BLaER1 treated with 17β-estradiol and CSF1 and Interleukin-3, amounts not matched to agents 10 nM and 100 nM (cell line): ENCODE measurements around the gene SKAP2.

Source experiments
- H3K27ac ChIP-seq, 11 experiments: shearing (Covaris generic); formaldehyde crosslinking; 2 replicates each; pipeline ENCODE4 v1.8.1; 2022
- H3K27me3 ChIP-seq, 11 experiments: shearing (Covaris generic); formaldehyde crosslinking; 2 replicates each; pipeline ENCODE4 v1.8.1; 2022
- H3K36me3 ChIP-seq, 11 experiments: shearing (Covaris generic); formaldehyde crosslinking; 2 replicates each; pipeline ENCODE4 v1.8.1; 2022
- H3K4me1 ChIP-seq, 10 experiments: shearing (Covaris generic); formaldehyde crosslinking; 2 replicates each; pipeline ENCODE4 v1.8.1; 2022
- H3K4me2 ChIP-seq, 11 experiments: shearing (Covaris generic); formaldehyde crosslinking; 2 replicates each; pipeline ENCODE4 v1.8.1; 2022
- H3K4me3 ChIP-seq, 10 experiments: shearing (Covaris generic); formaldehyde crosslinking; 2 replicates each; pipeline ENCODE4 v1.8.1; 2022
- H3K9ac ChIP-seq, 11 experiments: shearing (Covaris generic); formaldehyde crosslinking; 2 replicates each; pipeline ENCODE4 v1.8.1; 2022
- H3K9me3 ChIP-seq, 11 experiments: shearing (Covaris generic); formaldehyde crosslinking; replicated peaks in 1 of 11; 2 replicates each; pipeline ENCODE4 v1.8.1; 2022
- H4K20me1 ChIP-seq, 11 experiments: shearing (Covaris generic); formaldehyde crosslinking; 2 replicates each; pipeline ENCODE4 v1.8.1; 2022
- Cebpa-rat ChIP-seq, 11 experiments: shearing (Covaris generic); IDR thresholded peaks; 2 replicates each; pipeline ENCODE4 v1.8.1; 2022

Gene SKAP2

GRCh38 chr7:26709210-26709990 is 155.0 kb downstream of the SKAP2 start:
- H3K9me3 ChIP-seq = no peaks in the 10 kb centered on the region
- TF ChIP-seq Cebpa-rat (IDR thresholded peaks at IDR 0.05) = no peak
- H3K27me3 ChIP-seq = no peaks in the 10 kb centered on the region
- no peak overlapping the region for H3K4me3 ChIP-seq
- no peaks in the 10 kb centered on the region for H3K36me3 ChIP-seq
- H4K20me1 ChIP-seq = no peaks in the 10 kb centered on the region
- H3K4me1 ChIP-seq = peaks cover 0 to 7% (median 0%) of the 10 kb centered on the region in 10 experiments; a peak in 2 of 20 replicates
- peak overlapping the region in 2 of 11 experiments; percentile 2 to 46; a peak in 1 of 22 replicates for H3K4me2 ChIP-seq
- no peak overlapping the region for H3K27ac ChIP-seq
- no peak overlapping the region for H3K9ac ChIP-seq

- H3K27me3 ChIP-seq = no peaks in the 10 kb centered on the region
- H3K4me1 ChIP-seq = peaks cover 0 to 7% (median 0%) of the 10 kb centered on the region in 10 experiments; a peak in 2 of 20 replicates
- H3K9ac ChIP-seq = no peak overlapping the region
- H3K36me3 ChIP-seq = no peaks in the 10 kb centered on the region
- H3K4me3 ChIP-seq = no peak overlapping the region
- H4K20me1 ChIP-seq = no peaks in the 10 kb centered on the region
- no peaks in the 10 kb centered on the region for H3K9me3 ChIP-seq
- H3K4me2 ChIP-seq = no peak overlapping the region
- no peak overlapping the region for H3K27ac ChIP-seq
- no peak for TF ChIP-seq Cebpa-rat (IDR thresholded peaks at IDR 0.05)
Observed at GRCh38 chr7:26705567-26705966, 158.8 kb downstream of the SKAP2 start.

- H3K27me3 ChIP-seq = no peaks in the 10 kb centered on the region
- no peaks in the 10 kb centered on the region for H3K36me3 ChIP-seq
- peaks cover 0 to 7% (median 0%) of the 10 kb centered on the region in 10 experiments; a peak in 2 of 20 replicates for H3K4me1 ChIP-seq
- no peak overlapping the region for H3K9ac ChIP-seq
- no peak for TF ChIP-seq Cebpa-rat (IDR thresholded peaks at IDR 0.05)
- no peak overlapping the region for H3K27ac ChIP-seq
- H3K4me3 ChIP-seq = no peak overlapping the region
- H4K20me1 ChIP-seq = no peaks in the 10 kb centered on the region
- H3K4me2 ChIP-seq = no peak overlapping the region
- H3K9me3 ChIP-seq = no peaks in the 10 kb centered on the region
Observed at GRCh38 chr7:26704786-26705185, 159.6 kb downstream of the SKAP2 start.

GRCh38 chr7:26704036-26704435 is 160.4 kb downstream of the SKAP2 start:
- no peak overlapping the region for H3K27ac ChIP-seq
- H3K27me3 ChIP-seq = no peaks in the 10 kb centered on the region
- no peaks in the 10 kb centered on the region for H3K36me3 ChIP-seq
- no peak overlapping the region for H3K4me2 ChIP-seq
- no peak for TF ChIP-seq Cebpa-rat (IDR thresholded peaks at IDR 0.05)
- no peaks in the 10 kb centered on the region for H3K9me3 ChIP-seq
- H3K9ac ChIP-seq = no peak overlapping the region
- H3K4me1 ChIP-seq = peaks cover 0 to 1% (median 0%) of the 10 kb centered on the region in 10 experiments; a peak in 2 of 20 replicates
- H4K20me1 ChIP-seq = no peaks in the 10 kb centered on the region
- H3K4me3 ChIP-seq = no peak overlapping the region

GRCh38 chr7:26700893-26701292 is 163.5 kb downstream of the SKAP2 start:
- peaks cover 0 to 7% (median 0%) of the 10 kb centered on the region in 11 experiments; a peak in 1 of 22 replicates for H3K27me3 ChIP-seq
- H3K9ac ChIP-seq = no peak overlapping the region
- no peaks in the 10 kb centered on the region for H4K20me1 ChIP-seq
- H3K4me3 ChIP-seq = no peak overlapping the region
- TF ChIP-seq Cebpa-rat (IDR thresholded peaks at IDR 0.05) = no peak
- H3K9me3 ChIP-seq = no peaks in the 10 kb centered on the region
- H3K4me1 ChIP-seq = no peaks in the 10 kb centered on the region
- H3K4me2 ChIP-seq = no peak overlapping the region
- no peak overlapping the region for H3K27ac ChIP-seq
- H3K36me3 ChIP-seq = no peaks in the 10 kb centered on the region

- no peaks in the 10 kb centered on the region for H3K36me3 ChIP-seq
- H3K9ac ChIP-seq = no peak overlapping the region
- no peaks in the 10 kb centered on the region for H3K9me3 ChIP-seq
- no peak overlapping the region for H3K4me2 ChIP-seq
- H4K20me1 ChIP-seq = no peaks in the 10 kb centered on the region
- TF ChIP-seq Cebpa-rat (IDR thresholded peaks at IDR 0.05) = no peak
- H3K27ac ChIP-seq = no peak overlapping the region
- H3K4me3 ChIP-seq = no peak overlapping the region
- no peaks in the 10 kb centered on the region for H3K4me1 ChIP-seq
- peaks cover 0 to 7% (median 0%) of the 10 kb centered on the region in 11 experiments; a peak in 2 of 22 replicates for H3K27me3 ChIP-seq
Observed at GRCh38 chr7:26700386-26700785, 164.0 kb downstream of the SKAP2 start.

GRCh38 chr7:26699766-26700165 is 164.6 kb downstream of the SKAP2 start:
- no peak for TF ChIP-seq Cebpa-rat (IDR thresholded peaks at IDR 0.05)
- no peak overlapping the region for H3K4me3 ChIP-seq
- no peak overlapping the region for H3K4me2 ChIP-seq
- no peaks in the 10 kb centered on the region for H3K4me1 ChIP-seq
- no peak overlapping the region for H3K9ac ChIP-seq
- no peak overlapping the region for H3K27ac ChIP-seq
- H4K20me1 ChIP-seq = no peaks in the 10 kb centered on the region
- no peaks in the 10 kb centered on the region for H3K36me3 ChIP-seq
- no peaks in the 10 kb centered on the region for H3K9me3 ChIP-seq
- peaks cover 0 to 7% (median 0%) of the 10 kb centered on the region in 11 experiments; a peak in 3 of 22 replicates for H3K27me3 ChIP-seq

GRCh38 chr7:26698806-26699205 is 165.6 kb downstream of the SKAP2 start:
- Histone ChIP-seq H3K9me3 (no peaks in the 10 kb centered on the region), H3K36me3 (no peaks in the 10 kb centered on the region), H3K4me1 (no peaks in the 10 kb centered on the region), H3K4me3 (no peak overlapping the region), H3K9ac (no peak overlapping the region), H4K20me1 (no peaks in the 10 kb centered on the region), H3K27me3 (peaks cover 0 to 7% (median 0%) of the 10 kb centered on the region in 11 experiments; a peak in 3 of 22 replicates), H3K4me2 (no peak overlapping the region), H3K27ac (no peak overlapping the region)
- no peak for TF ChIP-seq Cebpa-rat (IDR thresholded peaks at IDR 0.05)

- Histone ChIP-seq H3K9ac (no peak overlapping the region), H3K9me3 (no peaks in the 10 kb centered on the region), H3K27me3 (peaks cover 0 to 7% (median 0%) of the 10 kb centered on the region in 11 experiments; a peak in 3 of 22 replicates), H3K27ac (no peak overlapping the region), H3K4me2 (no peak overlapping the region), H3K36me3 (no peaks in the 10 kb centered on the region), H3K4me1 (no peaks in the 10 kb centered on the region), H4K20me1 (no peaks in the 10 kb centered on the region), H3K4me3 (no peak overlapping the region)
- TF ChIP-seq Cebpa-rat (IDR thresholded peaks at IDR 0.05) = no peak
Observed at GRCh38 chr7:26698194-26698593, 166.2 kb downstream of the SKAP2 start.

- Histone ChIP-seq H3K9me3 (no peaks in the 10 kb centered on the region), H3K4me1 (no peaks in the 10 kb centered on the region), H3K9ac (no peak overlapping the region), H3K27ac (no peak overlapping the region), H3K36me3 (no peaks in the 10 kb centered on the region), H3K4me2 (no peak overlapping the region), H3K27me3 (peaks cover 0 to 7% (median 0%) of the 10 kb centered on the region in 11 experiments; a peak in 3 of 22 replicates), H4K20me1 (no peaks in the 10 kb centered on the region), H3K4me3 (no peak overlapping the region)
- TF ChIP-seq Cebpa-rat (IDR thresholded peaks at IDR 0.05) = no peak
Observed at GRCh38 chr7:26696978-26697377, 167.4 kb downstream of the SKAP2 start.
